GM18861 (cell line): ENCODE data around the gene KCNJ6.

Experiments
- ATAC-seq: cut with Tn5 transposase; IDR thresholded peaks from one replicate; pipeline ENCODE4 v1.9.1; 2021; ENCODE audit not compliant: unreplicated experiment

KCNJ6 gene

DNA sequence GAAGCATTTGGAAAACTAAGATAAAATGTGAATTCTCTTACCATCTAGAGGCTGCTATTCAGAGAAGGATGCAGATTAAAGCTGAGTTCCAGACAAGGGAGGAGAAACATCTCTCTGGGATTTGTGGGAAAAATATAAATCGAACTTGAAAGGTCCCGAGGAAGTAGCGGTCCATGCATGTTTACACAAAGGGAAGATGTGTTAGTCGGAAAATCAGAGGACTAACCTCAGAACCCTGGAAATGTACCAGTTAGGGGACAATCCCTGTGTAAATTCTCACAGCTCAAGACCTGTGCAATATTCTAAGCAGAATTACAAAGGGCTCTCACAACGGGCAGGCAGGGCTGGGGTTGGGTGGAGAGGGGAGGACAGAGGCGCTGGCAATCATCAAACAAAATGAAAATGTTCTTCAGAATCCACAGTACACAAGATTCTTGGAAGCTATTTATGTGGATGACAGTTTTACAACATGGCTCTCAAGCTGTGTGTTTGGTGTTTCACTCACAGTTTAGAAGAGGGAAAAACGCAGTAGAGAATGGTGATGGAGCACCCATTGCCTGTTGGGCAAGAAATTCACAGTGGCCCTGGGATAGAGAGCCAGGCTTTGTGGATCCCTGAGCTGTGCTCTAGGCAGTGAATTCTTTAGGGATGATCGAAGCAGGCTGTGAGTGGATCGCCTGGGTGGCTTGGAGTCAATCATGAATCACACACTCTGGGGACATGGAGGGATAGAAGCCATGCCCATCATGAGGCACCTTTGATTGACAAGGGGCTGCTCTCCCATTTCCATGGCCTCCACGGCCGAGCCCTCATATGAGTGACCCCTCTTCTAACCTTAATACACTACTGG, 47.6 kb downstream of the KCNJ6 start:
- ATAC-seq, result no peak

DNA sequence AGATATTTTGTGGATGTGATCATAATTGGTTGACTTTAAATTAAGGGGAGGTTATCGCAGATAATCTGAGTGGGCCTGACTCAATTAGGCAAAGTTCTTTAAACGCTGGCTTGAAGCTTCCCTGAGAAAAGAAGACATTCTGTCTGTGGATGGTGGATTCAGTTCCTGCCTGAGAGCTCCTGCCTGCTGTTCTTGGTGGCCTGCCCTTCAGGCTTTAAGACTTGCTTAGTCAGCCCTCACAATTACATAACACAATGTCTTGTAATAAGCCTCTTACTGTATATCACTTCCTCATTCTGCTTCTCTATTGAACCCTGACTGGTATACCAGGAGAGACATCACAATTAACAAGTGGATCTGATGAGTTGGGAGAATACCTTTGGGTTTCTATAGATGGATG, 50.2 kb downstream of the KCNJ6 start:
- no peak for ATAC-seq

DNA sequence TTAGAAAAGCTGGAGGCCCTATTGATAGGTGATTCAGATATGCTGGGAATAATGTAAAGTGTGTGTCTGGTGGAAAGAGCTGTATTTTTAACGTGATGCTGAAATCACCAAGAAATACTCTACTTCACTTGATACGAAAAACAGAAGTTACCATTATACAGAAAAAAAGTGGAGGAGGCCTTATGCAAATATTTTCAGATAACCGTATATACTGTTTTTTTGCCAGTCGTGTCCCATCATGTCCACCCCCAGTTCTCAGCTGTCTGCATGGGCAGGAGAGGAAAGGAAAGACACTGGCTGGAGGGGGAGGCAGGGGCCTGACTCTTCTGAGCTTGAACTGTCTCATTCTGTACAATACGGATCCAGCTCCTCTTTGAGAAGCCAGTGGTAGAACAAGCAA, 51.1 kb downstream of the KCNJ6 start:
- no peak for ATAC-seq

DNA sequence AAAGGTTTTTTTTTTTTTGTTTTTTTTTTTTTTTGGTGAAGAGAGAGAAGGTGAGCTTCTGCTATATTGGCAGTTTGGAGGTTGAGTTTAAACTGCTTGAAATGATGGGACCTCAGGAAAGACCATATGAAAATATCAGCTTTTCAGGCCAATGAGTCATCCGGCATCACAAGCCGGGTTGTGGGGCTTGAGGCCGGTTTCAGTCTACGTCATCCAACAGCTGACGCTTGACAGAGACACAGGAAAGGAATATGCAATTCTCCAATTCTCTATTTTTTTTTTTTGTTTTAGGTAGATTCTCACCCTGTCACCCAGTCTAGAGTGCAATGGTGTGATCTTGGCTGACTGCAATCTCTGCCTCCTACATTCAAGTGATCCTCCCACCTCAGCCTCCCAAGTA, 52.4 kb downstream of the KCNJ6 start:
- ATAC-seq, result no peak

DNA sequence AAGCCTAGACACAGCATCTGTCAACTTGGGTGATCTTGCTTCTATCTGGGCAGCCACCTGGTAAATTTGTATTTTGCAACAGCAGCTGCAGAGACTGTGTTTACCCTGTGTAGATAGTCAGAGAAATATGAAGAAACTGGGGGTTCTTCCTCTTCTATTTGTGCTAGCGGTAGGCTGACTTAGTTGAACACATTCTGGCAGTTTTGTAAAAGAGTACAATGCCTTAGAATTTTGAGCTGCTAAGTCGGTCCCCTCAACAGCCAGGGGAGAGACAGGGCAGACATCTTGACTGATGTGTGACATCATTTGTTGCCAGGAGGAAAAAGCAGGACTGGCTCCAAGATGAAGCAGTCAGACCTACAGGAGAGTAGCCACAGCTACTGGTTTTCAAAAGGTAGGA, 53.7 kb downstream of the KCNJ6 start:
- ATAC-seq, result no peak

DNA sequence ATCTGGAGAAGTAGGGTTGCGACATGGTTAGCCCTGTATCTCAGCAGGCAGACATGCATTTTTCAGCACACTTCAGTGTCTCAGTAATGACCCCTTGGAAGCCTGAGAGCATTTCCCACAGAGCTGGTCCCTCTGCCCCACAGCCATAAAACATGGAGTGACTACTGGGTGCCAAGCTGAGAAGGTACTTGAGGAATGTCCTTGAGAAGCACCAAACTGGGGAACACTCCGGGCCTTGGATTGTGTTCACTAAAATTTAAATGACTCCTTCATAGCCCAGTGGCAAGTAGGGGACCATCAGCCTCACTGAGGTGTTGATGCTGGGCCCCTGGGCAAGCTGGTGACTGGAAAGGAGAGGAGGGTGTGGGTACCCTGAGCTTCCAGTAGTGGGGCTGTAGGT, 54.7 kb downstream of the KCNJ6 start:
- ATAC-seq, result no peak

DNA sequence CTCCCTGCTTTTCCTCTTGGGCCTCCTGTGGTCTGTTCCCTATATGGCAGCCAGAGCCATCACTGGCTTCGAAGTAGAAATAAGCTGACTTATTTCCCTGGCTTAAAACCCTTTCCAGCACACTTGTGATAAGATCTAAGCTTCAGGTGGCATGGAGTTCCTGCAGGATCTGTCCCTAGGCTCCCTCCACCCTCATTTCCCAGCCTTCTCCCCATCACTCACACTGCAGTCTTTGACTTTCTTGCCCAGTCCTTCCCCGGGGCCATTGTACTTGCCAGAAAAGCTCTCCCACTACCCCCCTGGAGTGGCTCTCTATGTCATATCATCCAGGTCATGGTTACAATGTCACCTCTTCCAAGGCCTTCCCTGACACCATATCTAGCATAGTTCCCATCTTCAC, 55.8 kb downstream of the KCNJ6 start:
- ATAC-seq, result no peak

DNA sequence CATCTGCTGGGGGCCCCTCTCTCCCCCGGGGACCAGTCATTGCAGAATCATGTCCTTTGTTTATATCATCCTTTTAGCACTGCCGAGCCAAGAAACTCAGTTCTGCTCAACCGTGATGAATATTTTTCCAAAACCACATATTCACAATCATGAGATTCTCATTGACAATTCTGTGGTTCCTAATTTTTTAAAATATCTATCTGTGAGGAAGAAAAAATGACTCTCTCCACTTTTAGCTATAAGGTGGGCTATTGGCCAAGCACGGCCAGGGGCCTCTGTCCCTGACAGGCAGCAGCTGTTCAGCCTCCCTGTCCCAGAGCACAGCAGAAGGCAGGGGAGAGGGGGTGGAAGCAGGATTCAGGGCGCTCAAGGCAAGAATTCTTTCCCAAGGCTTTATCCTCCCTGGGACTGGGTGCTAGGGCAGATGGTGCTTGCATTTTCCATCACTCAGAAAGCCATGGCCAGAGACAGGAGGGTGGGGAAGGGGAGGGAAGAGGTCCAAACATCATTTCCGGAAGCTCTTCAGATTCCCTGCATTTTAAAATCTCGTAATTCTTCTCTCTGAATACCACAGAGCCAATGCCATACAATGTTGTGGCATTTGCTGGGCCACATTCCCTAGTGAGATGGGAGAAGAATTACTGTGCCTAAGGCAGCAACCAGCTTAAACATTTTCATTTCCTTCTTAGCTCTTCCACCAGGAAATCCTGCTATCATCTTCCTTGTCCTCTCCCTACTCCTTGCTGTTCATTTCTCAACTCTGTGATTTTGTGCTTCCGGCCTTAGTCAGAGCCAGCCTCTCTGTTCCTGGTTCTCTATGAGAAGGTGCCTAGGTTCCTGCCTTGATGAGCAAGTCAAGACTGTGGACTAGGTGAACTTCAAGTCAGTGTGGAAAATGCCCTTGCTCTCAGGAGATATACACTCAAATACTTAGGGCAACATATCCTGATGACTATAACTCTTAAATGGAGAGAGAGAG, 60.3 kb downstream of the KCNJ6 start:
- ATAC-seq, result no peak

DNA sequence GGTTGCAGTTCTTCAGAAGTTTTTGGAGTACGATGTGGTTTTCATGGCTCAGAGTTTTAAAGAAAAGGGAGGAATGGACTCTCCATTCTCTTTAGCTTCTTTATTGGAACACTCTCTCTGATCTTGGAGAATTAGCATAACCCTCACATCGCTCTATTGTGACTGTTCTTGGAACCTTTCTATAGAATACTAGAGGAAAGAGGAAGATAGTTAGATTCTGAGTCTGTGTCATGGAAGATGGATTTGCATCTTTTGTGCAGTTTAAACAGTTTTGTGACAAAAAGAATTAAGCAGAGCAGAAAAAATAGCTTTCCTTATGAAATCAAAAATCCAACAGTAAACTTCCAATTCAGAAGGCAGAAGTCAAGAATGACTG, 61.0 kb downstream of the KCNJ6 start:
- ATAC-seq, result no peak

DNA sequence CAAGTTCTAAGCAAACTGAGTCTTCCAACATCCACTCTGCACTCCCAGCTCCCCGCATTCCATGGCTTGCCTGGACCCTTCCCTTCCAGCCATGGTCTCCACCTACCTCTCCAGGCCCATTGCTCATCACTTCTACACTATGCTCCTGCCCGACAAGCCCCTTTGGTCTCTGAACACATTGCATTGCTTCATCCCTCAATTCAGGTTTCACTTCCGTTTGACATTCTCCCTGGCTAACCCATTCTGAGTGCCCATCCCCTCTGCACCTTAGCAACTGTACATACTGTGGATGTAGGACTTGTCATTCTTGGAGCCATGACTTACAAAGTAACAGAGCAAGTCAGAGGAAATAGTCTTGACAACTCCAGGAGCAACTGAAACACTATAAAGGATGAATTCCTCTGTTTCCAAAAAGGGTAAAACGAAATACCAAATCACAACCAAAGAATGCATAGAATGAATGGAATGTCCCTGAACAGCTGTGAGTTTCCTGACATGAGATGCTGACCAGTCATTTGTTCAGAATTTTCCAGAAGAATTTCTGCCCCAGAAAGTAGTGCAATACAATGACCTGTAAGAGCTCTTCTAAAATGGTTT, 66.7 kb downstream of the KCNJ6 start:
- no peak for ATAC-seq

DNA sequence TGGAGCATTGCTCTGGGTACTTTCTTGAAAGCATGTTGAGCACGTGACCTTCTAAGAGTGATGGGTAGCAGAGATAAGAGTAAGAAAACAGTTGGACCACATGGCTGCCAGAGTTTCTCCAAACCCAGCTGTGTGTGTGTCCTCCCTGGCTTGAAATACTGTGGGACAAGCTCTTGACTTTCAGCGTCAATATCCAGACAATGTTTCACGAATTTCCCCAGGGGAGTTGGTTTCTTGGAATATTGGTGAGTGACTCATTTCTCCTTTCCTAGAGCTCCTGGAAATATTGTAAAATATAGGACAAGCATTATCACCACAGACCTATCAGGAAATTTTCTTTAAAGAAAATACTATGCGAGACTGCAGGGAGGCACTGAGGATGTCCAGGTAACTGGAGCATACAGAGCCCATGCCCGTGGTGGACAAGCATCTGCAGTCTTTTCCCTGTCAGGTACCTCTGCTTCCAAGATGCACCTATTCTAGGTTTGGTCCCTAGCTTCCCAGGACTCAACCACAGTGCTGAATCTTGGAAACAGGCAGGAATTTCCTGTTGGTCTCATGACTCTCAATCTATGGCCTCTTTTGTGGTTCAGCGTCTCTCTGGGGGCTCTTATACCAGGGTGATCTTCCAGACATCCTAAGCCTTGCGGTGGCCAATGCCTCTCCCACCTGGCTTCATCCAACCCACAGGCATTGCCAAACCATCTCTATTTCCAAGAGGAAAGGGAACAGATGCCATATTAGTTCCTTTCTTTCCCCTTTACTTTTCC, 67.4 kb downstream of the KCNJ6 start:
- ATAC-seq, result no peak

DNA sequence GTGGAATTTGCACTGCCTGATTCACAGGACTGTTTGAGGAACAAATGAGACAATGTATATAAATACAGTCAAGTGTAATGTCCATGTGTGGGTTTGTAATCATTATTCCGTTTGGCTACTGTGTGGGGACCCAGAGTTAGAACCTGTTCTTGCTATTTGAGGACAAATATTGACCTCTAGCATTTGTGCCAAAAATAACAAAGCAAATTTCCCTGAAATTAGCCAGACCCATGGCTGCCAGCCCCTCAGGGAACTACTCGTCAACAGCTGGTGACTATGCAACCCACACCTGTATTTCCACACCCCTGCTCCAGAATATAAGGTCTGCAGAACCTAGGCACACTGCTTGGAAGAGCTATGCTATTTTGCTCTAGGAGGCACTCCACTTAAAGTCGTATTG, 70.7 kb downstream of the KCNJ6 start:
- no peak for ATAC-seq

DNA sequence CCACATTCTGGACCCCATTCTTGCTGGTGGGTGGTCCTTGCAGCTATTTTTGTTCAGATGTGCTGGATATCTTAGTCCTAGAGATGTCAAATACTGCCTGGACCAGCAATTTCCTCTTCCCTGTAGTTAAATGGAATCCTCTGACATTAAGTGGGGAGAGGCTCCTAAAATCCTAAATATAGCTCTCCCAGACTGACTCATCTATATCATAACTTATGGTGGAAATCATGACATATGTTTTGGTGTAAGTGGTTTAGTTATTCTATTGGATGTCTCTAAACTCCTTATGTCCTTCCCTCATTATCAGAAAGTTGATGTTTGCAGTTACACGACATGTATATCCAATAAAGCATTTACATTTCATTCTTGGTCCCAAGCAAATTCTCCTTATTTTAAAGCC, 73.1 kb downstream of the KCNJ6 start:
- no peak for ATAC-seq

DNA sequence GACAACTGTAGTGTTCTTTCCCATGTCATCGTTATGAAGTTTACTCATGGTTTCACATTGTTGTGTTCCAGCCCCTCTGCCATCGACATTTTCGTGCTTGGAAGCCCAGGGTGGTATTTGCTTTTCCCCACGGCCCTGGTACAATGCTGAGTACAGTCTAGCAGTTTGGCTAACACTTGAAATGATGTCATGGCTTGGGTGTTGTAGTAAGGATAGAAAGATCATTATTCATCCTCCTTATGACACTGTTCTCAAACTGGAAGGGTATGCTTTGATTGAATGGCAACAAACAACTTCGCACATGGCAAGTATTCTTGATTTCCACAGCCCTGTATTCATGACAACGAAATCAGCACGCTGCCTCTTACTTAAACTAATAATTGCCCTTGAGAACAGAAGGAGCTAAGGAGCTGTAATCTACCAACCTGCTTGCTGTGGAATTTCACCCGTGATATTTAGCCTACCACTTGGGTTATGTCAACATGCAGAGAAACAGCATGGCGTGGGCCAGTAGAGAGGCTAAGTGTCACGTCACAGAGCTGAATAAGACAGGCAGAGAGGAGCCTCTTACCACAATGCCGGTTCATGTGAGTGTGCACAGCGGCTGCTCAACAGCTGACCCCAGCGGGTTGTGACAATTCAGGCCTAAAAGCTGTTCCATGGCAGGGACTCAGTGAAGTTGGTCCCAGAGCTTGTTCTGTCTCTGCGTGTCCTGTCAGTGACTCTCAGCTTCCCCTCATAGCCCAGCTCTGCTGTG, 73.9 kb downstream of the KCNJ6 start:
- ATAC-seq, result no peak

DNA sequence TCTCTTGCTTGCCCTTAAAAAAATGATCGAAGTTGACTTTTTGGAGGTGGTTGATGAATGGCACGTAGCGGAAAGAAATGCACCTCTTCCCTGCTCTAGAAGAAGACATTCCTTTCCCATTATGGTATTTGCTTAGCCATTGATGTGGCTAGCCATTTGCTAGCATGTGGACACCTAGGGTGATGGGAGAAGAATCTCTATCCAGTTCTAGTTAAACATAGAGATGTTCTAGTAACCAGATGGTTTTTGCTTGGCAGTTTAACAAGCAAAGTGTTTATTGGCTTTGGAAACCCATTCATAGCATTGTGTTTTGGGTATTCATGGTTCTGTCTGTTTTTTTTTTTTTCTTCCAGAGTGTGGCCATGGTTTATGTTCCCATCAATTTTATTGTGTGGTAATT, 78.9 kb downstream of the KCNJ6 start:
- ATAC-seq, result no peak

DNA sequence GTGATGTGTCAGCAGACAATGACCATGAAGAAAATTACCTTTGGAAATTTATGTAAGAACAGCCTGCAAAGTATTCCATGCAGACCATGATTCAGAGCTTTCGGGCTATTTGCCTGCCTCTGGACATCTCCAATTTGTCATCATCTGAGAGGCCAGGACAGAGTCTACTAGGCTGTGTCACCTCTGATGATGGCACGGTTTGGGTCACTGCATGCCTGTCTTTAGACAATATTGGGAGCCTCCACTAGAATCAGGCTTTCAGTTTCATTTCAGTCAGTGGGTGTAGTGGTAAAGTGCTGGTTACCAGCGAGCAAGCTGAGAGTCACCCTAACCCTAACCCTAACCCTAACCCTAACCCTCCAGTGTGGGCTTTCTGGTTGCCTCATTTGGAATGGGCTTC, 80.8 kb downstream of the KCNJ6 start:
- no peak for ATAC-seq

DNA sequence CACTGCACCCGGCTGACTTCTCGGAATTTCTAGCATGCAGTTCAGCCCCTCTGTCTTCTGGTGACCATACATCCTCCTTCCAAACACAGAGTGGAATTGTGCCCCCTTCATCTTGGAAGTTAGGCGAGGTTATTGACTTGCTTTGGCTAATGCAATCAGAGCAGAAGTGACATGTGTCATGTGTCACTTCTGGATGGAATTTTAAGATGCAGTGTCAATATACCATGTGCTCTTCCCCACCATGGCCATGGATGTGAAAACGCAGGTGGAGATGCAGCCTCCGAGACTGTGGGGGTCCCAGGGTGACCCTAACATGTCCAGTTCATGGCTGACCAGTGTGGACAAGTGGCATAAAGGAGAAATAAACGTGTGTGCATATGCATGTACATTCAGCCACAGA, 83.0 kb downstream of the KCNJ6 start:
- no peak for ATAC-seq

DNA sequence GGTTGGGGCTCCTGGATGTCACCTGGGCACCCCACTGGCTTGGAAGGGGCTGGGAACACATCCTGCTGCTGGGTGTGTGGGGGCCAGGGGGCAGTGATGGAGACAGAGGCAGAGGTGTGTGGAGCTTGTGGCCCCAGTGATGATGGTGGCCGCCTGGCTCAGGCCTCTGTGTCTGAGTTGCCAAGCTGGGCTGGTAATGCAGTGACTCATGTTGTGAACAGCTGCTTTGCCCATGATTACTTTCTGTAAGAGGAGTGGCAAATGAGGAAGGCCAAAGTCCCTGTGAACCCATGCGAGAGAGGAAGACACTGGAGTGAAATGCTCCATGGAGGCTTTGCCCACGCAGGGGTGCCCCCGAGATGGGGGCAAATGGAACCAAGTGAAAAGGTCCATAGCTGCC, 86.8 kb downstream of the KCNJ6 start:
- no peak for ATAC-seq

DNA sequence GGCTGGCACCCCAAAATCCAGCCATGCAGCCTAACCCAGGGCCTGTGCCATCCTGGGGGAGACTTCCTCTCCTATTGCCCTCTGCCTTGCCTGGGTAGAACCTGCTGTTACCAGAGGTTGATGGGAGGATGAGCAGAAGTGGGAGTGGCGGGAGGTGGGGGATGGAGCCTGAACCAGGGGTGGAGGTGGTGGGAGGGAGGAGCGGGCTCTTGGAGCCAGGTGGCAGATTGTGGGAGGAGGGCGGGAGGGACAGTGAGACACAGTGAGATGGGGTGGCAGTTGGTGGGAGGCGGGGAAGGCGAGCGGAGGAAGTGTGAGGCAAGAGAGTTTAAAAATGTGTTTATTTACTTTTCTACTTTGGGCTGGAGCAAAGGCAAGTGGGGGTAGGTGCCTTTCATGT, 87.3 kb downstream of the KCNJ6 start:
- ATAC-seq, result no peak

DNA sequence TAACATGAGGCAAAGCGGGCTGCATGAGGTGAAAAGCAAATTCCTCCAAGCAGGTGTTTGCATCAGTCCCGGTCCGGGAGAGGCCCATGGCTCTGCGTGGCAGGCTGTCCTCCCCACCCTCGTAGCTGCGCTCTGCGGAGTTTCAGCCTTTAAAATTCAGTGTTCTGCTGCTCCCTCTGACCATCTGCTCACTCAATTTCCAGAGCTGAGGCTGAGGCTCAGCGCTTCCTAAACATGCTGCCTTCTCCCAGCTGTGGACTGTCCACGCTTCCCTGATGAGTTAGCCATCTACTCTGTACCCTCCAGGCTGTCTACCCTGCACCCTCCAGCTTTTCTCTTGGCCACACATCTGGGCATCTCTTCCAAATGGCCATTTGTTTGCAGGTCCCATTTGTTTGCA, 87.7 kb downstream of the KCNJ6 start:
- no peak for ATAC-seq
